ENCODE measurements around the gene UBQLN4. TPM values are rescaled to one million over a fixed set of nuclear protein-coding genes. Genes with fewer than 3 reads are reported as not detected.
A peak's percentile ranks its signal among the peaks of the same experiment; 100 is the strongest.
"Not testable (repeated sequence)": the region's sequence is repeated elsewhere in the genome, so short reads cannot be mapped to it uniquely, and the experiment has no call there.

Gene UBQLN4
- total and polyA plus RNA-seq, 4 donors, result 7.4 to 17.8 (median 11.3) TPM

DNA sequence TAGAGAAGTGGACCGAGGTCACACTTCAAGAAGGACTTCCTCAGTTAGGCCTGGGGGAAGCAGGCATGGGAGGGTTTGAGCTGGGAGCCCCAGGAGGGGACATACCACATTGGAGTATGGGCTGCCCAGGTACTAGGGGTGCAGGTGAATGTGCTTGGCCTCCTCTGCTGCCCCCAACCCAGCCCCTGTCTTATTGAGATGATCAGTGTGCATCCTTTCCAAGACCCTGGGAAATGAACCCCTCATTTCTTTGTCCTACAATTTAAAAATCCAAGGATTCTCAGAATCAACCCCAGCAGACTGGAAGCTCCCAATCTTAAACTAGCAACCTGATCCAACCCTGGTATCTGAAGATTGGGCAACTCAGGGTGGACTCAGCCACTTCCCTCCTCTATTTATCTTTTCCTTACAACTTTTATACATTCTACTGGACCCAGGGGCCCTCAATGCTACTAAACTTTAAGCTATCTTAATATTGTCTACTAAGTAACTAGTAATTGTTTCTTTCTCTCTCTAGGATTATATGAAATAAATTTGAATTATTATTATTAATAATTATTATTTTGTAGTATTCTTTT lies 19.6 kb upstream of the UBQLN4 start:
- DNase-seq (ENCODE audit: low spot score), result no peak
- Histone ChIP-seq H3K9me3 (ENCODE audit: control insufficient read depth in 4 of 4, low read length in 3 of 4) (no peaks in the 10 kb centered on the region), H3K9ac (ENCODE audit: low read depth in 1 of 2, low read length in 2 of 2) (no peak overlapping the region), H3K4me3 (ENCODE audit: low read depth in 1 of 3, low read length in 3 of 3) (no peak overlapping the region), H3K27me3 (ENCODE audit: control insufficient read depth in 4 of 4, insufficient read depth in 4 of 4, low read length in 3 of 4) (no peaks in the 10 kb centered on the region), H3K4me1 (ENCODE audit: control insufficient read depth in 4 of 4, insufficient read depth in 4 of 4, low read length in 3 of 4) (peaks cover 11 to 45% (median 32%) of the 10 kb centered on the region in 4 donors), H3K36me3 (ENCODE audit: control insufficient read depth in 4 of 4, insufficient read depth in 3 of 4, low read depth in 1 of 4, low read length in 3 of 4) (no peaks in the 10 kb centered on the region), H3K27ac (ENCODE audit: low read depth in 1 of 2, low read length in 2 of 2) (peak overlapping the region in 1 of 2 donors; percentile 20)
- 42% methylated on average over 1 of the region's 1 CpG for WGBS
- TF ChIP-seq, protein P1, sequence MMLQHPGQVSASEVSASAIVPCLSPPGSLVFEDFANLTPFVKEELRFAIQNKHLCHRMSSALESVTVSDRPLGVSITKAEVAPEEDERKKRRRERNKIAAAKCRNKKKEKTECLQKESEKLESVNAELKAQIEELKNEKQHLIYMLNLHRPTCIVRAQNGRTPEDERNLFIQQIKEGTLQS (IDR thresholded peaks at IDR 0.05), result no peak

- Histone ChIP-seq H3K4me1 (ENCODE audit: control insufficient read depth in 4 of 4, insufficient read depth in 4 of 4, low read length in 3 of 4) (peaks cover 11 to 44% (median 31%) of the 10 kb centered on the region in 4 donors), H3K9me3 (ENCODE audit: control insufficient read depth in 4 of 4, low read length in 3 of 4) (no peaks in the 10 kb centered on the region), H3K27me3 (ENCODE audit: control insufficient read depth in 4 of 4, insufficient read depth in 4 of 4, low read length in 3 of 4) (no peaks in the 10 kb centered on the region), H3K27ac (ENCODE audit: low read depth in 1 of 2, low read length in 2 of 2) (no peak overlapping the region), H3K36me3 (ENCODE audit: control insufficient read depth in 4 of 4, insufficient read depth in 3 of 4, low read depth in 1 of 4, low read length in 3 of 4) (no peaks in the 10 kb centered on the region), H3K4me3 (ENCODE audit: low read depth in 1 of 3, low read length in 3 of 3) (no peak overlapping the region), H3K9ac (ENCODE audit: low read depth in 1 of 2, low read length in 2 of 2) (no peak overlapping the region)
- TF ChIP-seq JUND (IDR thresholded peaks at IDR 0.05) (no peak), EGR1 (IDR thresholded peaks at IDR 0.05; ENCODE audit: low read depth in 2 of 2) (no peak), FOXA2 (IDR thresholded peaks at IDR 0.05) (no peak), GABPA (IDR thresholded peaks at IDR 0.05 in 1 of 2, conservative IDR thresholded peaks at IDR 0.05 in 1 of 2) (no peak), SP1 (IDR thresholded peaks at IDR 0.05) (no peak), RAD21 (IDR thresholded peaks at IDR 0.05) (no peak), YY1 (IDR thresholded peaks at IDR 0.05) (no peak), NR2F2 (IDR thresholded peaks at IDR 0.05) (no peak), HNF4G (IDR thresholded peaks at IDR 0.05) (no peak), FOXA1 (IDR thresholded peaks at IDR 0.05) (no peak)
- TF ChIP-seq, protein P2, sequence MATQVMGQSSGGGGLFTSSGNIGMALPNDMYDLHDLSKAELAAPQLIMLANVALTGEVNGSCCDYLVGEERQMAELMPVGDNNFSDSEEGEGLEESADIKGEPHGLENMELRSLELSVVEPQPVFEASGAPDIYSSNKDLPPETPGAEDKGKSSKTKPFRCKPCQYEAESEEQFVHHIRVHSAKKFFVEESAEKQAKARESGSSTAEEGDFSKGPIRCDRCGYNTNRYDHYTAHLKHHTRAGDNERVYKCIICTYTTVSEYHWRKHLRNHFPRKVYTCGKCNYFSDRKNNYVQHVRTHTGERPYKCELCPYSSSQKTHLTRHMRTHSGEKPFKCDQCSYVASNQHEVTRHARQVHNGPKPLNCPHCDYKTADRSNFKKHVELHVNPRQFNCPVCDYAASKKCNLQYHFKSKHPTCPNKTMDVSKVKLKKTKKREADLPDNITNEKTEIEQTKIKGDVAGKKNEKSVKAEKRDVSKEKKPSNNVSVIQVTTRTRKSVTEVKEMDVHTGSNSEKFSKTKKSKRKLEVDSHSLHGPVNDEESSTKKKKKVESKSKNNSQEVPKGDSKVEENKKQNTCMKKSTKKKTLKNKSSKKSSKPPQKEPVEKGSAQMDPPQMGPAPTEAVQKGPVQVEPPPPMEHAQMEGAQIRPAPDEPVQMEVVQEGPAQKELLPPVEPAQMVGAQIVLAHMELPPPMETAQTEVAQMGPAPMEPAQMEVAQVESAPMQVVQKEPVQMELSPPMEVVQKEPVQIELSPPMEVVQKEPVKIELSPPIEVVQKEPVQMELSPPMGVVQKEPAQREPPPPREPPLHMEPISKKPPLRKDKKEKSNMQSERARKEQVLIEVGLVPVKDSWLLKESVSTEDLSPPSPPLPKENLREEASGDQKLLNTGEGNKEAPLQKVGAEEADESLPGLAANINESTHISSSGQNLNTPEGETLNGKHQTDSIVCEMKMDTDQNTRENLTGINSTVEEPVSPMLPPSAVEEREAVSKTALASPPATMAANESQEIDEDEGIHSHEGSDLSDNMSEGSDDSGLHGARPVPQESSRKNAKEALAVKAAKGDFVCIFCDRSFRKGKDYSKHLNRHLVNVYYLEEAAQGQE (IDR thresholded peaks at IDR 0.05), result no peak
- TF ChIP-seq, protein P1 (IDR thresholded peaks at IDR 0.05), result no peak
- TF ChIP-seq, protein P3, sequence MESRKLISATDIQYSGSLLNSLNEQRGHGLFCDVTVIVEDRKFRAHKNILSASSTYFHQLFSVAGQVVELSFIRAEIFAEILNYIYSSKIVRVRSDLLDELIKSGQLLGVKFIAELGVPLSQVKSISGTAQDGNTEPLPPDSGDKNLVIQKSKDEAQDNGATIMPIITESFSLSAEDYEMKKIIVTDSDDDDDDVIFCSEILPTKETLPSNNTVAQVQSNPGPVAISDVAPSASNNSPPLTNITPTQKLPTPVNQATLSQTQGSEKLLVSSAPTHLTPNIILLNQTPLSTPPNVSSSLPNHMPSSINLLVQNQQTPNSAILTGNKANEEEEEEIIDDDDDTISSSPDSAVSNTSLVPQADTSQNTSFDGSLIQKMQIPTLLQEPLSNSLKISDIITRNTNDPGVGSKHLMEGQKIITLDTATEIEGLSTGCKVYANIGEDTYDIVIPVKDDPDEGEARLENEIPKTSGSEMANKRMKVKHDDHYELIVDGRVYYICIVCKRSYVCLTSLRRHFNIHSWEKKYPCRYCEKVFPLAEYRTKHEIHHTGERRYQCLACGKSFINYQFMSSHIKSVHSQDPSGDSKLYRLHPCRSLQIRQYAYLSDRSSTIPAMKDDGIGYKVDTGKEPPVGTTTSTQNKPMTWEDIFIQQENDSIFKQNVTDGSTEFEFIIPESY (IDR thresholded peaks at IDR 0.05), result no peak
- no peak for DNase-seq (ENCODE audit: low spot score)
- 75% methylated on average over 6 of the region's 6 CpGs for WGBS
Measured at GRCh38 chr1:156072251-156072650, 18.7 kb upstream of the UBQLN4 start.

DNA sequence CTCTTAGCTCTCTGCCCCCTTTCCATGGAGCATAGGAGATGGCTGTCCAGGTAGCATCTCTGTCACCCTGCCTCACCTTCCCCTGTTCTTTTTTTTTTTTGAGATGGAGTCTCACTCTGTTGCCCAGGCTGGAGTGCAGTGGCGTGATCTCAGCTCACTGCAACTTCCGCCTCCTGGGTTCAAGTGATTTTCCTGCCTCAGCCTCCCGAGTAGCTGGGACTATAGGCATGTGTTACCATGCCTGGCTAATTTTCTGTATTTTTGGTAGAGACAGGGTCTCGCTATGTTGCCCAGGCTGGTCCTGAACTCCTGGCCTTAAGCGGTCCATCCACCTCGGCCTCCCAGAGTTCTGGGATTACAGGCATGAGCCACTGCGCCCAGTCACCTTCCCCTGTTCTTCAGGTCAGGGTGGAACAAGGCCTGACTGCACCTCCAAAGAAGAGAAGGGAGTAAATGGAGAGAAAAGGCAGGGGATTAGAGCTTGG lies 17.8 kb upstream of the UBQLN4 start:
- H3K27ac ChIP-seq (ENCODE audit: low read depth in 1 of 2, low read length in 2 of 2); DNase-seq (ENCODE audit: low spot score): not testable (repeated sequence)
- 95% methylated on average over 7 of the region's 7 CpGs for WGBS

More for the DNA sequence above, 17.8 kb upstream of the UBQLN4 start:
- H3K9ac ChIP-seq (ENCODE audit: low read depth in 1 of 2, low read length in 2 of 2); H3K9me3 ChIP-seq (ENCODE audit: control insufficient read depth in 4 of 4, low read length in 3 of 4); H3K27me3 ChIP-seq (ENCODE audit: control insufficient read depth in 4 of 4, insufficient read depth in 4 of 4, low read length in 3 of 4); H3K4me3 ChIP-seq (ENCODE audit: low read depth in 1 of 3, low read length in 3 of 3); H3K36me3 ChIP-seq (ENCODE audit: control insufficient read depth in 4 of 4, insufficient read depth in 3 of 4, low read depth in 1 of 4, low read length in 3 of 4): not testable (repeated sequence)
- peaks cover 10 to 40% (median 28%) of the 10 kb centered on the region in 4 donors for H3K4me1 ChIP-seq (ENCODE audit: control insufficient read depth in 4 of 4, insufficient read depth in 4 of 4, low read length in 3 of 4)

Measured in liver (tissue), 9 donors.